ENCODE data around the gene APOL5.

The APOL5 gene

DNA sequence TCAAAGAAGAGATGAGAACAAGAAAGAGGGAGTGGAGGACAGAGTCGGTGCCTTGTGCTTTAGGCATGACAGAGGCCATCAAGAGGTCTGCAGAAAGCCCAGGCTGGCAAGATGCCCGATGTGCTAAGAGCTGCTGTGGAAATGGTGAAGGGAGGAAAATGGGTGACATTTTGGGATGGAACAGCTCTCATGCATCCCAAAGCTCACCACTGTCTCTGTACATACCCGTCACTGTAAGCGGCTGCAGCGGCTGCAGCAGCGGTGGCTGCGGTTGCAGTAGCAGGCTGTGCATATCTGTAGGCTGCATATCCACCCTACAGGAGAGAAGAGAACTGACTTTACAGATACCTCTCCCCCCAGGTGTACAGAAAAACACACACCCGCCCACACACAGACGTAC lies 28.6 kb downstream of the APOL5 start:
- no peak for DNase-seq

DNA sequence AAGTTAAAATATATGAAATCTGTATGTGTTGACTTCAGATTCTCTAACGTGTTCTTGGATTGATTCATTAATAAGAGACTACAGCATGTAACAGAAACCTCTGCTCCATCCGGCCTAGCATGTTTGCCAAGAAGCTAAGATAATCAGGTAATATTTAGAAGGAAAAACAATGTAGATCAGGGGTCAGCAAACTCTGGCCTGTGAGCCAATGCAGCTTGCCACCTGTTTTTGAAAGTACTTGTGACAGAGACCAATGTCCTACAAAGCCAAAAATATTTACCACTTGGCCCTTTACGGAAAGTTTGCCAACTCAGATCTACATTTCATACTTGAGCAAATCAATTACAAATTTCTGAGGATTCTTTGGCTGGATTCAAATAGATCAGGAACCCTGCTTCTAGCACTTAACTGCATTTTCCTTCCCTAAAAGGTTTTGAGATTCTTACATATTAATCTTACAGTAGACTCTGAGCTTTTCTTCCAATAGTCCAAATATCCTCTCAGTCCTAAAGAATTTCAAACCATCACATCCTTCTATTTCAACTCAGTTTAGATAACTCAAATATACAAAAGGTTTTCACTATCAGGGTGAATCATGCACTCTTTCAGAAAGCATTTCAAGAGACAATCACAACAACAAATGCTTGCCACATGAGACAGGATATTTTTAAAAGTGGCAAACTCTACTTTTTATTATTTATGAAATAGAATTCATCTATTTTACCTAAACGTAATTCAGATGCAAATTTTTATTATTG lies 29.5 kb downstream of the APOL5 start:
- no peak for DNase-seq

DNA sequence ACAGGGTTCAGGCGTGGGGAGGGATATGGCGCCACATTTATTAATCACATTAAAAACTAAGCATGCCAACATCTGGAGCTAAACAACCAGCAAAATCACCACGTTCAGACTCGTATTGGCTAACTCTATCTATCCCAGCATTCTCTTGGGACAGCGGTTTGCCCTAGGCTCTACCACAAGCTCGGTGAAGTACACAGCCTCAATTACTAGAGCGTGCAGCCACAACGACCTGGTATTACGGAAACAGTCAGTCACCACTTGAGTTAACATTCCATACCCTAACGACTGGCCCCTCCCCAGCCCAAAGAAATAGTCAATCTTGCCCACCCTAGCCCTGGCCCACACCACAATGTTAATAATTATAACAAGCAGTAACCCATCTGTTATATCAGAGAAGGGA lies 32.1 kb downstream of the APOL5 start:
- no peak for DNase-seq

DNA sequence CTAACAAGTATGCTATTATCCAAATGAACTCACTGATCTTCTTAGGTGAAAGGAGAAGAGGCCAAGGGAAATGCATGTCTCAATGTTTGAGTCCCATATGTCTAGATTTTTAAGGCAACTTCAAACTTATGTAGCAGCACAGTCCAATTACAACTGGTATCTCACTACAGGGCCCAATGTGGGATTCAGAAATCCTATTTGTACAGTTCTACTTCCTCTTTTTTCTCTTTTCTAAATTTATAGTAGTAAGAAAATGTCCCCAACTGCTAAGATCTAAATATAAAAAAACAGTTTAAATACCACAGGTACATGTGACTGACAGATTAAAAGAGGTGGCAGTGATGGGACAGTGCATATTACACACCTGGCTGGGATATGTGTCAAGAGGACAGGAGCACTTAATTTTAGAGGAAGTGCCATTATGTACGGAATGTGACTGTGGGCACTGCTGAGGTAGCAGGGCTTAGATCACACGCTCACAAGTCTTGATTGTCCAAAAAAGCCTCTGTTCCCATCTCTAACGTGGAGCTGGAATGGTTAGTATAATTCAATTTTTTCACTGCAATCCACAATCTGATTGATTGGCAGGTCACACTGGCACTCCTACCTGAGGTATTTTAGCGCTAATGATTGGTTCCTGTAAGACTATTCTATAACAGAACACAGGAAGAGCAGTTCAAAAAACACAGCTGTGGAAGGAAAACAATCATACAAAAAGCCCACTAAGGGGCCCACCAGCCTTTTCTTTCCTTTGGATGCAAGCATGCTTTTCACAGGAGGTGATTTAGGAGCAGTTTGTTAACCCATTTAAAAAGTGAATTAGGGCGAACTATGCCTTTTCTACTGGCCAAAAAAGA lies 34.6 kb downstream of the APOL5 start:
- DNase-seq: no peak

DNA sequence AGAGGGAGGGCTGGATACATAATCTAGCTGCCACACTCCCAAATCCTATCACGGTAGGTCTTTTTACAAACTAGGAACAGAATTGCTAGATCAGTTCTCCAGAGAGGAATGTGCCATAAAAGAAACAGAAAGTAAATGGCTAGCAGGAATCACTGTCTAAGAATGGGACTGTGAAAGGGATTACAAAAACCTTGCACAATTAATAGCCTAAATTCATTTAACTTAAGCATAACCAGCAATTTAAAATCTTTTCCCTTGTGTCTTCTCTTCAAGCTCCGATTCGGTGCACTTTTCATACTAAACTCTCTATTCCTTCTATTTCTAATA lies 35.2 kb downstream of the APOL5 start:
- no peak for DNase-seq

DNA sequence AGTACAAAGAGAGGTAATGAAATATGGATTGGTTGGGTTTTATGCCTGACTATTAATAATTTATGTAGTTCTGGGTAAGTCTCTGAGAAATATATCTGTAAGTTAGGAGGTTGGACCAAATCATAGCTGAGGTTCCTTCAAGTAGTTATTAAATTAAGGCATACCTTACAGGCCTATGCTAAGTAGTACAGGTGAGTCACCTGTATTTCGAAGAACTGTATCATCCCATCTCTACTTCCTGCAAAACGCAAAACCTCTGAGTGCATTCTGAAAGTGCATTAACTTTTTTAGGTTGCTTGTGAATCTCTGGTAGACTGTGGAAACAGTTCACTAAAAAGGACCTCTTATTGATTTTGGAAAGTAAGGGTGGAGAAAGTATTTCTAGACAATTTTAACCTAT lies 37.1 kb downstream of the APOL5 start:
- DNase-seq: no peak

DNA sequence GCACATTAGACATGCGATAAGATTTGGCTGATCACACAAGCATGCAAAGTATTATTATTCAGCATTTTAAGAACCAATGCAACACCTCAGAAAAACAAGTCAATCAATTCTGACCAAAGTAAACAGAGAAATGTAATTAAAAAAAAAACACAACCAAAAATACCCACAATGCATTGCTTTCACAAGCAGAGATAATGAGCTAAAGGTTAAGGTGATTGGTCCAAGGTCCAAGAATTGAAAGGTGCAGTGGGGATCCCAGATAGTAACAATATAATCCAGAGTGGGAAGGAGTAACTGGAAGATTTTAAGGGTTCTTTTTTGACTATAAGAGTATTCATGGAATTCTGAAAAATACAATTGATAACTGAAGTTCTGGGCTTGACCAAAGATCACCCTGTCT lies 39.0 kb downstream of the APOL5 start:
- DNase-seq: no peak

DNA sequence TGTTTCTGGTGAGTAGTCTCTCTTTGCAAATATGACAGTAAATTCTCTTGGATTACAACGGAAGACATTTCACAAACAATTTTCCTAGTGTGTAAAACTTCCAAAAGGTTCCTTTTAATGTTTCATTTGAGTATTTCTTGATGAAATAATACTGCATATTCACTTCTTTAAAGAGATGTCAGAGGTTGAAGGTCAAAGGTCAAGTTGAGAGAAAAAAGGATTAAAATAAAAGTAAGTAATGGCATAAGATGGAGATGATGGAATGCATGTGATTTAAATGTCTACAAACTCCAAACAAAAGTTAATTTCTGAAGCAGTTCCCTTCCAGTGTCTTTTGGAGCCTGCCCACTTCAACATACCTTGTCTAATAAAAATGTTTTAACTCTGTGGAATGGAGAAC lies 40.7 kb downstream of the APOL5 start:
- DNase-seq: no peak

DNA sequence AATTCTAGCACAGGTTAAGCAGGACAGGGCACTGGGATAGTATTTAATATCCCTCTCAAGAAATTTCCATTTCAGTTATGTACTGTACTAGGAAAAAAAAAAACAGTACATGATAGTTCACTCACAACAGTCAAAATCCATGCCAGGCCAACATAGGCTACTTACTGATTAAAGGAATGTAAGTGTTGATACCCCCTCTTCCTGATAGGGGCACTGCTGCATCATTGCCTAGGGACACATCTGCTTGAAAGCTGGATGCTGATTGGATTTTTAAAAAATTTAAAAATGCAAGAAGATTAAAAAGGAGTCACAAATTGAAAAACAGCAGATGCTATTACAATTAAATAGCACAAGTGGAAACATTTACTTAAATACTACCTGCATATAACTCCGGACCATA lies 43.4 kb downstream of the APOL5 start:
- DNase-seq: no peak

DNA sequence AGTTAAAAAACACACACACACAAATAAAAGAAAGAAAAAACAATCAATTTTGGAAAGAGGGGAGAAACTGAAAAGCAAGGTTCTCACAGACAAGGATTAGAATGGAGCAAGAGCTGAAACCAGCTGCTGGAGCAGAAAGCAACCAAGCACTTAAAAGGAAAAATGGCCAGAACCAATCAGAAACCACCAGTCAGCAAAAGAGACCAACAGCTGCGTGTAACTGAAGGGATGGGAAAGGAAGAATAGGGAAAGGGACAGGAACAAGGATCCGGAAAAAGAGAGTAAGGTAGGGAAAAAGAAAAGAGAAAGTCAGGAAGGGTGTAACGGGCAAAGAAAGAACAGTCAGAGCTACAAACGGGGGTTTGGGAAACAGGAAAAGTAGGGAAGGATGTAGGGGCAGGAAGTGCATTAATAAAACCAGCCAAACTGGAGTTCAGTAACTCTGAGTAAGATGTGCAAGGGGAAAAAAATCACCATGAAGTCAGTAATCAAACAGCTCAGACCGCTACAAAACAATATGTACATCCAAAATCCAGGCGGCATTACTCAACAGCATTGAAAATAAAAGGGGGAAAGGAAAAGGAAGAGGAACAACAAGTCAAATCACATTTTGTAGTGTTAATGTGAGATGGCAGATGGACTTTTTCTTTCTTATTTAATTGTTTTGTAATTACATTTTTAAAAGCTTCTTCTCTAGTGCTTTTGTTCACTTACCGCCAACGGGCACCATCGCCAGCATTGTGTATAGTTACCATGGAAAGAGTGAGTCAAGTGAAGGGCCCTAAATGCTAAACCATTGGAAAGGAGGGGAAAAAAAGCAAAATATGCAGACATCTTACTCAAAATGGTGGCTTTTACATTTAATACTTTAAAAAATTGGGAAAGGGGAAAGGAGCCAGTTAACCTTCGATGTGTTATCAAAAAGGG lies 49.2 kb downstream of the APOL5 start:
- DNase-seq: no peak

DNA sequence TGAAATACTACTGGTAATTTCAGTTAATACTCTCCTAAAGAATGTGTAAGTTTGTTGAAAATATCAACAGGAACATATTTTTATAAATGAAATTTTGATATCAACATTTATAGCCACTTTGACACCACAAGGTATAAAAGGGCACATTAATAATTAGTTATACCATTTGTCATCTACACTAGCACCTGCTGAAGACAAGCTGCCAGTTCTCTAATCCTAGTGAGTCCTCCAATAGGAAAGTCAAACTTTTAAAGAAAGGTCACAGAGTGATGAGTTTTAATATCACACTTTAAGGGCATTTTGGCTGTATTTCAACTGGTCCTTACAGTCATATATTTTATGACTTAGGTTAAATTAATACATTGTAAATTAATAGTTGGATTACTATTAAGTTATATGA lies 52.3 kb downstream of the APOL5 start:
- no peak for DNase-seq

DNA sequence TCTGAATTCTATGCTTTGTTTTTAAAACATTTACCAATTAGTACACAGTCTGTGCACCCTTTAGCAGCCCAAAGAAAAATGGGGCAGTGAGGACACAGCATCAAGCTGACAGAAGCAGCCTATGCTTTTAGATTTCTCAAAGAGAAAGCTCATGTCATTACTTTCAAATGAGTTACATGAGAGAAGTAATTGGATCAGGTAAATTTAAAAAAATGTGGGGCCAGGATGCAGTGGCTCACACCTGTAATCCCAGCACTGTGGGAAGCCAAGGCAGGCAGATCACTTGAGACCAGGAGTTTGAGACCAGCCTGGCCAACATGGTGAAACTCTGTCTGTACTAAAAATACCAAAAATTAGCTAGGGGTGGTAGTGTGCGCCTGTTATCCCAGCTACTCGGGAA lies 57.7 kb downstream of the APOL5 start:
- no peak for DNase-seq

DNA sequence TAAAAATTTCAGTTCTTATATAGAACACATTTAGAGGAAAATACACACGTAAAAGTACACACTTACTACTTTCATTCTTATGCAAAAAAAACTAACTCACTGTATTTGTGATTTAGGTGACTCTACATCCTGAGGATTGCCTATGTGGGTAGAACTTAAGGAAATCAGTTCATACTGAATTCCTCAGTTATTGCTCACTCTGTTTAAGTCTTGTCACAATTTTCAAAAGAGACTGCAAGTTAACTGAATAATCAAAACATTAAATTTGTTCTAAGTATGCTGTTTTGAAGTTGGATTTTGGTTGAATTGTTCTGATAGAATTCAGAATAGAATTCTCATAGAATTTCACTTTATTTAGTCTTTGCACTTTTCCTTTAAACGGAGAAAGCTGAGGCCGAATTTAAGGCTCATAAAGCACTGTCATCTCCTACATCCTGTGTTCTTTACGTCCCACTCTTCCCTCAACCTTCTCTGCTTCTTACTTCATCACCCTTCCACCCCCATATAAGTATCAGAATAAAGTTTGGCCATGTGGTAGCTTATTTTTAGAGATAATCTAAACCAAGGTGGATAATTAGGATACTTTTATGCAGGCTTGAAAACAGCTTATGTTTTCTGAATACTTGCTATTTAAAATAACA lies 59.8 kb downstream of the APOL5 start:
- DNase-seq: no peak

Measured in NCI-H1048 (cell line).